LoVo (cell line): ENCODE data around the gene VGF.
"Not testable (repeated sequence)": the region's sequence is repeated elsewhere in the genome, so short reads cannot be mapped to it uniquely, and the experiment has no call there.

Experiments
- DNase-seq: peaks from one replicate; pipeline ENCODE4 v3.0.0-alpha.2; 2016; ENCODE audit warnings: low spot score

Gene VGF

DNA sequence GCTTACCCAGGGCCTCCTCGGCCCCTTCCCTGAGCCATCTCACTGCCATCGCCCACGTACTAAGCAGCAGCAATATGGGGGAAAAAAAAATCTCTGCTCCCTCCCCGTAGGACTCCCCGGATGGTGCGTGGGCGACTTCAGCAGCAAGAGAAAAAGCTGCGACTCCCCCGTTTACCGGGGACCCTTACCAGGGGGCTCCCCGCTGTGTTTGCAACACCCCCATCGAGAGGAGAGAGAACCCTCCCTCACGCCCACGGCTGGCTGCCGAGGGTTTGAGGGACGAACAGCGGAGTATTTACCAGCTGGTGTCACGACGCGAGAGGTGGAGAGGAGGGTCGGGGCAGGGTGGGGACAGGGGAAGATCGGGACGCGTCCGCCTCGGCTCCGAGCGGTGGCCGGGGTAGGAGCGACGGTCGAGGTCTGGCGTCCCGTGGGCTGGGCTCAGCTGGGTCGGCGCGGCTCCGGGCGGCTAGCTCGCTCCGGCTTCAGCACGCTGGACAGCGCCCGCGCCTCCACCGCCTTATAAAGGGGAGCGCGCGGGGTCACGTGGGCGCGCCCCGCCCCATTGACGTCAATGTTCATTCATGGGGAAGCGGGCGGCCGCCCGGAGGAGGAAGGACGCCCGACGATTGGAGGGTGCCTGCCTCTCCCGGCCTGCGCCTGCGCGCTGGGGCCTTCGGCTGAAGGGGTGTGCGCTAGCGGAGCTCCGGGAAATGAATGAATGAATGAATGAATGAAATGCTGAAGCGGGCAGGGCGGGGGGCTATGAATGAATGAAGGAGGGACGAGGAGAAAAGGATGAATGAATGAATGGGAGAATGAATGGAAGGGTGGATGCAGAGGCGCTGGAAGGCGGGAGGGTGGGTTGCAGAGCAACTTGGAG, at the start of gene VGF:
VGF (minus strand) TSS at position 495 of the 883 bp plus-strand sequence. CDS start 726 bp downstream, outside the sequence.
- peak; percentile 98 for DNase-seq

DNA sequence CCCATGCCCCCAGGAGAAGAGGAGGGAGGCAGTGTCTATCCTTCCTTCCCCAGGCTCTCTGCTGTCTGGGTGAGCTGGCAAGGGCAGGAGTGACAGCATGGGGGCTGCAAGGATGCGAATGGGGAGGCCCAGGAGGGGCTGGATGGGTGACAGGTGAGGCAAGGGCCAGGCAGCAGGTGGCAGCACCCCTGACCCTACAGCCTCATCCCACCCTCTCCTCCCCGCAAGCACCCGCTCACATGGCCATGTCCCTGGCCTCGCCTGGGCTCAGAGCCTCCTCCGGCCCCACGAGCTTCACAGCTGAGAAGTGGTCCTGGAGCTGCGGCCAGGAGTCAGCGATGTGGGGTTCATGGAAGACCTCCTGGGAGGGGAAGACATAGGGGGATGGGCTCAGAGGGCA, 46.6 kb upstream of the VGF start:
- DNase-seq: no peak

DNA sequence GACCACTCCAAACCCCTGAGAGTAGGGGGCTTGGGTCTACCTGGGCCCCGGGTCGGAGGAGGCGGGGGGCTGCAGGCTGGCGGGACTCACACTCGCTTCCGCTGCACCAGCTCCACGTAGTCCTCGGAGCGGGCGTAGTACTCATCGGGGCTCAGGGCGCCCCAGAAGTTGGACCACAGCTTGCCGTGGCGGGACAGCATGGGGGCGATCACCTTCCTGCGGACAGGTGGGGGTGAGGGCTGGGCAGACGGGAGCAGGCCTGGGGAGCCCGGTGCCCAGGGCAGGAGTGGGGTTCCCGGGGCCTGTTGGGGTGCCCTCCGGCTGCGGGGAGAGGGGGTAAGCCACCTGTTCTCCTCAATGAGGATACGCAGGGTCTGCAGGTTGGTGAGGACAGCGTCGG, 46.1 kb upstream of the VGF start:
- no peak for DNase-seq

DNA sequence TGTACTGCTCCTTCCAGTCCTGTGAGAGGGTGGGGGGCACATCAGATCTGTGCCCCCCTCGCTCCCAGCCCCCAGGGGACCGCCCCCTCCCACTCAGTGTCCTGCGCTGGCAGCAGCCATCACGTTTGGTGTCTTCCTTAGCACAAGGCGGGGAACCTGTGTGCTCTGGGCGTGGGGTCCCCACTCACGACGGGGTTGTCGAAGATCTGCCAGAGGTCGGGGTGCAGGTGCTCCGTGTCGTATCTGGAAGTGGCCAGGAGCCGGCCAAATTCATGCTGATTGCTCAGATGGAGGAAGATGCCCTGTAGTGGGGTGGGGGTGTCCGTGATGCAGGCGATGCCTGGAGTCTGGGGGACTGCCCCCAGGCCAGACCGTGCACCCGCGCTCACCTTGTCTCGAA, 44.8 kb upstream of the VGF start:
- DNase-seq: no peak

DNA sequence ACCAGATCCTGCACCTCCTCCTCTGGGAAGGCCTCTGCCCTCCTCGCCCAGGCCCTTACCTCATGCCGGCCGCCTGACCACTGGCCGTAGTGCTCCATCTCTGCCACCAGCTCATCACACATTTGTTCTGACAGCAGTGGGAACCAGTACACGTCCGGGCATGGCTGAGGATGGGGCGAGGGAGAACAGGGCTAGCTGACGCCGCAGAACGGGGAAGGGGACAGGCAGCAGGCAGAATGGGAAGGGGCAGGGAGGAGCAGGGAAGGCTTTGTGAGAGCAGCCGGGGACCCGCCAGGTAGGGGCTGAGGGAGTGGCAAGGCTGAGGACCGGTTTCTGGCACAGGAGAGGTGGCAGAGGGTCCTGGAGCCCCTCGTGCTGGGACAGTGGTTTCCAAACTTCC, 43.4 kb upstream of the VGF start:
- DNase-seq: no peak

DNA sequence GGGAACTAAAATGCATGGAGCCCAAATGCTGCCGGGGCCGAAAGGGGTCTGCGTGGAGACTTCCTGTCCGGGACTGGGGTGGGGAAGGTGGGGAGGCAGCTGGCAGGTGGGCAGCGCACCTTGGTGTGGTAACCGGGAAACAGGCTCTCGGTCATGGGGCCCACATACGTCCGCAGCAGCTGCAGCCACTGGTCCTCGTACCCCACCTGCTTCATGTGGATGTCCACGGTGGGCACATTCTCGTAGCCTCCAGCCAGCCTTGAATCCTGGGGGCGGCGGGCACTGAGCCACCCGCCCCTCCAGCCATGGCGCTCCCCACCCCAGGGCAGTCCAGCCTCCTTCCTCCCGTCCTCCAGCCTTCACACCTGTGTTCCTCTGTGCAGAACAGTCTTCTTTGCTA, 42.1 kb upstream of the VGF start:
- no peak for DNase-seq

DNA sequence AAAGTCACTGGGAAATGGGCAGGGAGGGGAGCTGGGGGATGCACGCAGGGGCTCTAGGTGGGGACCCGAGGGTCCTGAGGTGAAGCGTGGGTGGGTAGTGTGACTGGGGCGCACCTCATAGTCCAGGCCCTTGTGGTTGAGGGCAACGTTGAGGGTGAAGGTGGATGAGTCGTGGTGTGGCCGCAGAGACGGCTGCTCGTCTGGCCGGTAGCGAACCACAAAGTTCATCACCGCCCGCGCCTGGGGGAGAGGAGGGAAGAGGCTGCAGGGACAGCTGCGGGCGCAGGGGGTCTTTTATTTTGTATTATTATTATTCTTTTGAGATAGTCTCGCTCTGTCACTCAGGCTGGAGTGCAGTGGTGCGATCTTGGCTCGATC, 41.3 kb upstream of the VGF start:
- DNase-seq: no peak

DNA sequence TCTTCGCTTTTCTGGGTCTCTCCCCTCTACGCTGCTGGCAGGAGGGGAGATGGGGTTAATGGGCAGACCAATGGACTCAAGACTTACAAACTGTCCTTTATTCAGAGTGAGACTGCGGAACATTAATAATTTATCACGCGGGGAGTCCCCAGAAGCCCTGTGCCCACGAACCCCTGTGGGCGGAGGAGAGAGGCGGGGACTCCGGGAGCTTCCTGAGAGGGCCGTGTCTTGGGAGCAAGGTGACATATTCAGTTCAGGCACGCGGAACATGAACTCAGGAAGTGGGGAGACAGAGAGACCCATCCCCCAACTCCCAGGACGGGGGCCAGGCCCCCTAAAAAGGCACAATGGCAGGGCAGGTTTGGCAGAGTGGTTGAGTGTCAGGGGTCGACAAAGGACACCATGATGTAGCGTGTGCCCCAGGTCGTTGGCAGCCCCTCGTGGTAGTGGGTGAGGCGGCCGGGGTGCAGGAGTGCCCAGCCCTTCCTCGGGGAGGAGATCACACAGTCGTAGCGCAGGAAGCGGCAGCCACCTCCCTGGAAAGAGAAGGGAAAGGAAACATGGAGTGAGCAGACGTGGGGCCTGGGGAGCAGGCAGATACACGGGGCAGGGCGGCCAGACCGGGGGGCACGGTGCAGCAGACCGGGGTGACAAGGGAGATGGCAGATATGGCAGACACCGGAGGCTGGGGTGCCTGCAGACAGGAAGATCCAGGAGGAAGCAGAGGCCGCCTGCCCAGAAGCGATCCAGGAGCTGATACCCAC, 40.7 kb upstream of the VGF start:
- no peak for DNase-seq

DNA sequence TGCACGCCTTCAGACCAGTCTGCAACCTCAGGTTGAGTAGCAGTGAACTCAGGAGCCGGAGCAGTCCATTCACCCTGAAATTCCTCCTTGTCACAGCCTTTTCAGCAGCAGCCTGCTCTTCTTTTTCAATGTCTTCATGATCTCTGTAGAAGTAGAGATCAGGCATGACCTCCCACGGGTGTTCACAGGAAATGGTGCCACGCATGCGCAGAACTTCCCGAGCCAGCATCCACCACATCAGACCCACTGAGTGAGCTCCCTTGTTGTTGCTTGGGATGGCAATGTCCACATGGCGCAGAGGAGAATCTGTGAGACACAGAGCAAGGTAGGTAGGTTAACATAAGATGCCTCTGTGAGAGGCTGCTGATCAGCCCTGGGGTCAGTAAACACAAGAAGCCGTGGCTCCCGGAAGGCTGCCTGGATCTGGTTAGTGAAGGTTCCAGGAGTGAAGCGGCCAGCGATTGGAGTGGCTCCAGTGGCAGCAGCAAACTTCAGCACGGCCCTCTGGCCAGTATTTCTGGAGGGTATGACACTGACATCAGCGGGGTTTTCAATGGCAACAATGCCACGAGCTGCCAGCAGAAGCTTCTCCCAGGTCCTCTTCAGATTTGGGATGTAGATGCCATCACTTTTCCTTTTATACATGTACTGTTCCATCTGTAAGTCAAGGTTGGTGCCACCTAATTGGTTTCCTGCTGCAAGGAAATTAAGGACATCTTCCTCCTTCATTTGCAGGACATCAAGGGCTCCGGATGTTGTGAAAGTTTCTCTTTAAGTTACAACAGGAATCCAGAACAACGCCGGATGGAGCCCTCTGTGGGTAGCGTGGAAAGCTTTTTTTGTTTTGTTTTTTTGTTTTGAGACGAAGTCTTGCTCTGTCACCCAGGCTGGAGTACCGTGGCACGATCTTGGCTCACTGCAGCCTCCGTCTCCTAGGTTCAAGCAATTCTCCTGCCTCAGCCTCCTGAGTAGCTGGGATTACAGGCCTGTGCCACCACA, 38.7 kb upstream of the VGF start:
- DNase-seq: not testable (repeated sequence)

DNA sequence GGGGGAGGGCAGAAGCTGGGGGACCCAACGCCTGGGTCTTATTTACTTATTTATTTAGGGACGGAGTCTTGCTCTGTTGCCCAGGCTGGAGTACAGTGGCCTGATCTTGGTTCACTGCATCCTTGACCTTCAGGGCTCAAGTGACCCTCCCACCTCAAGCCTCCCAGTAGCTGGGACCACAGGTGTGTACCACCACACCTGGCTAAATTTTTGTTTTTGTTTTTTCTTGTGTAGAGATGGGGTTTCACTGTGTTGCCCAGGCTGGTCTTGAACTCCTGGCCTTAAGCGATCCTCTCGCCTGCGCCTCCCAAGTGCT, 37.2 kb upstream of the VGF start:
- DNase-seq: no peak

DNA sequence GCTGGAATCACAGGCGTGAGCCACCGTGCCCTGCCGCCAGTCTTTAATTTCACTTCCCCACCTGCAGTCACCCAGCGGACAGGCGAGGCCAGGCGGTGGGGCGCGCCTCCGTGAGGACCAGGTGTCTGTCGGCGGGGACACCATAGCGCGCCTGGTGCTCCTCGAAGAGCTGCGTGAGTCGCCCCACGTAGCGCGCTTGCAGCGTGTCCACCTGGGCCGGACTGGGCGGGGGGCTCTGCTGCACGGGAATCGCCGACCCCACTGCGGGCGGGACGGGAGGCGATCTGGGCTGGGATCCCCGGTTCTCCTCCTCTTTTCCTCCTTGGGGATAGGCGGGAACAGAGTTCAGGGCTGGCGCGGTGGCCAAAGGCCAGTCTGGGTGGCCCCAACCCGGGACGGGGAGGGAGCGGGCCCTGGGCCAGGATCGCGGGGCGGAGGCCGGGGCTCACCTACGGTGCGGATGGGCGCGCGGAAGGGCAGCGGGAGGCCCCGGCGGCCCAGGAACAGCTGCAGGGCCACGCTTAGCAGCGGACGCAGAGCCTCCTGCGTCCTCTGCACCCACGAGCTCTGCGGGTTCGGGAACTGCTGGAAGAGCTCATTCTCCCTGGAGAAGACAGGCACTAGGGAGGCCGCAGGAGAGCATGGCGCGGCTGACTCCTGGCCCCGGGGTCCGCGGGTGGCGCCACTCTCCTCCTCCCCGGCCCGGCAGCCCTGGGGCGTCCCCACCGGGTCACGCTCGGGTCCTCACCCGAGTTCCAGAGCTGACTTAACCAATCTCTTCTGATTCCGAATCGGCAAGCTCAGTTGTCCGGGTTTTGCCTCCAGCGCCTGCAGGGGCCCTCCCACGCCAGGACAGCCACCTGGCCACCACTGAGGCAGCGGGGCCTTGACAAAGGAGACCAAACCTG, 36.6 kb upstream of the VGF start:
- no peak for DNase-seq

DNA sequence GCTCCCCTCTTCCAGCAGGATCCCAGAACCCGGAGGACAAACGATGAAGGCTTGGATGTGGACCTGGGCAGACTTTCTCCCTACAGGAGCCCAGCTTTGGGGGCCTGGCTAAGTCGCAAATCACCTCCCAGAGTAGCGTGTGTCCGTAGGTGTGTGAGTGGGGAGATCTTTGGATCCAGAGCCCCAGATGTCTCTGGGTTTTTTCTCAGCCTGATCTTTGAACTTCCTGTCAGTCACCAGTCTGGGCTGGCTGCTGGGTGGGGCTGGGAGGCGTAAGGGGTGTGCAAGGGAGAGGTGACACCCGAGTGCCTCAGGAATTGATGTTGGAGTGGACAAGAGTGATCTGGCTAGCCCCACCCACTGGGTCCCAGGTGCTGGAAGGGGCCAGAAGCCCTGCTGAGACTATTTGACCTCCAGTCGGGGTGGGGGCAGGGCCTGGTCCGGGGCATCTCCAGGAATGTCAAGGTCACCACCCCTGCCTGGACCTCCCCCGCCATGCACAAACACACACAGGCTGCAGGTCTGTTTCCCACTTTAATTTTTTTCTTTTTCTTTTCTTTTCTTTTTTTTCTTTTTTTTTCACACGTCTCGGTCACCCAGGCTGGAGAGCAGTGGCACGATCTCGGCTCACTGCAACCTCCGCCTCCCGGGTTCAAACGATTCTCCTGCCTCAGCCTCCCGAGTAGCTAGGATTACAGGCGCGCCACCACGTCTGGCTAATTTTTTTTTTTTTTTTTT, 35.7 kb upstream of the VGF start, which contains the start of gene MOGAT3:
MOGAT3 (minus strand) TSS at position 175 of the 738 bp plus-strand sequence. CDS start 182 bp downstream, outside the sequence.
- peak; percentile 62 for DNase-seq

DNA sequence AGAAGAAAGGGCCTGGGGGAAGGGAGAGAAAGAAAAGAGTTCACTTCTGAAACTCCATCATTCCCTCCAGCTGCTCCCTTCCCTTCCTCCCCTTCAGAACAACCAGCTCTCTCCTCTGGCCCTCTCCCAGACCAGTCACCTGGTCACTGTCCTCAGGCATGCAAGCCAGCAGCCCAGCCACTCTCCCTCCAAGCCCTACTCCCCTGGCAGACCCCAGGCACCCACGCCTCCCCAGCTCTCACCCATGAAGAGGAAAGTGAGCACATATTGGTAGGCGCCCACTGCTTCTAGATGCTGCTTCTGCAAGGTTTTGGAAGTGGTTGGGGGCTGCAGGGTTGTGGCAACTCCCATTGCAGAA, 35.1 kb upstream of the VGF start:
- no peak for DNase-seq

DNA sequence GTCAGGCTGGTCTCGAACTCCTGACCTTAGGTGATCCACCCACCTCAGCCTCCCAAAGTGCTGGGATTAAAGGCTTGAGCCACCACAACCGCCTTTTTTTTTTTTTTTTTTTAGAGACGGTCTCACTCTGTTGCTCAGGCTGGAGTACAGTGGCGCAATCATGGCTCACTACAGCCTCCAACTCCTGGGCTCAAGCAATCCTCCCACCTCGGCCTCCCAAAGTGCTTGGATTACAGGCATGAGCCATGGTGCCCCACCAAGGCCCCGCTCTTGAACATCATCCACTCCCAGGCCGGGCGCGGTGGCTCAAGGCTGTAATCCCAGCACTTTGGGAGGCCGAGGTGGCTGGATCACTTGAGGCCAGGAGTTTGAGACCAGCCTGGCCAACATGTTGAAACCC, 34.2 kb upstream of the VGF start:
- not testable (repeated sequence) for DNase-seq

DNA sequence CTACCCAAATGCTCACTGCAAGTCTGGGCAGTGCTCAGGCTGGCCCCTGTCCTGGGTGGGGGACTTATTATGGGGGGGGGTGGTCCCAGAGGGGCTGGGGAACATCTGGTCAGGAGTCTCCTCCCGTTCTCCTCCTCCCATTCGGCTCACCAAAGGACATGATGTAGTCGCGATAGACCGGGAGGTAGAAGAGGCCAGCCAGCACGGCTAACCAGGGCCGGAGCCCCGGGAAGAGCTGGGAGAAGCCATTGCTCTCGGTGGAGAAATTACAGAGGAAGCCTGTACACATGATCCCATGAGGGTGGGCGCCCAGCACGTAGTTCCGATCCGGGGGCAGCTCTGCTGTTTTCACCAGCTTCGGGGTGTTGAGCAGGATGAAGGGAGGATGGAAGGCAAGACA, 33.1 kb upstream of the VGF start:
- no peak for DNase-seq

DNA sequence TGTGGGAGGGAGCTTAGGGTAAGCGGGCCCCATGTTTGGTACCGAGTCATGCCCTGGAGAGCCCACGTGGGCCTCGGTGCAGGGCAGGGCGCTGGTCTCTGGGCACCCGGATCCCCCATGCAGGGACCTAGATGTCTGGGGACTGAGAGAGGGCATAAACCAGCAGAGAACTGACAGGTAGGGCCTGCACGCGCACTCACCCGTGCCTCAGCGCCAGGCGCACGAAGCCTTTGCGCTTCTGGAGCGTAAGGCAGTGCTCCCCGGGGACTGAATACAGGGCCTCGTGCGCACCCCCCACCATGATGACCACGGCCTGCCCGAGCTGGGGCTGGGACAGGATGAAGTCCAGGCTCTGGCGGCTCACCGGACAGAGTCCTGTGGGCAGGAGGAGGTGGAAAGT, 32.6 kb upstream of the VGF start:
- no peak for DNase-seq

DNA sequence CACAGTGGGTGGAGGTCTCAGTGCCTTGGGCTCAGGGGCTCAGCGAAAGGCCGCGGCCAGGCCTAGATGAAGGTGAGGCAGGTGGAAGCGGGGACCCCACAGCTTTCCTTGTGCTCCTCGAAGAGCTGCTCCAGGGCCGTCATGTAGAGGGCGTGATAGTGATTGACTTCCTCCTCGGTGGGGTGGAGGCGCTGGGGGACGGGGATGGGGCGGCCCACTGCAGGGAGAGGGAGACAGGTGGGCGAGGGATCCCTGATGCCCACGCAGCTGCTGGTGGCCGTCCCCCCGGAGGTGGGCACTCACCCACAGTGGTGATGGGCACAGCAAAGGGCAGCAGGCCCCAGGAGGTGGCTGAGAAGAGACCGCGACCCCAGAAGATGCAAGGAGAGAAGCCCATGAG, 30.5 kb upstream of the VGF start:
- DNase-seq: no peak

DNA sequence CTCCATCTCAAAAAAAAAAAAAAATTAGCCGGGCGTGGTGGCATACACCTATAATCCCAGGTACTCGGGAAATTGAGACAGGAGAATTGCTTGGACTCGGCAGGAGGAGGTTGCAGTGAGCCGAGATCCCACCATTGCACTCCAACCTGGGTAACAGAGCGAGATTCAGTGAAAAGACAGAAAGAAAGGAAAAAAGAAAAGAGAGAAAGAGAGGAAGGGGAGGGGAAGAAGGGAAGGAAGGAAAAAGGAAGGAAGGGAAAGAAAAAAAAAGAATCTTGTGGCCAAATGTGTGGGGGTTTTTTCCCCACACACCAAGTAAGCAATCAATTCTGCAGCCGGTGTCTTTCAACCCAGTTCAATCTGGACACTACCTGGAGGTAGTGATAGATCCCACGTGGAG, 23.7 kb upstream of the VGF start:
- no peak for DNase-seq

DNA sequence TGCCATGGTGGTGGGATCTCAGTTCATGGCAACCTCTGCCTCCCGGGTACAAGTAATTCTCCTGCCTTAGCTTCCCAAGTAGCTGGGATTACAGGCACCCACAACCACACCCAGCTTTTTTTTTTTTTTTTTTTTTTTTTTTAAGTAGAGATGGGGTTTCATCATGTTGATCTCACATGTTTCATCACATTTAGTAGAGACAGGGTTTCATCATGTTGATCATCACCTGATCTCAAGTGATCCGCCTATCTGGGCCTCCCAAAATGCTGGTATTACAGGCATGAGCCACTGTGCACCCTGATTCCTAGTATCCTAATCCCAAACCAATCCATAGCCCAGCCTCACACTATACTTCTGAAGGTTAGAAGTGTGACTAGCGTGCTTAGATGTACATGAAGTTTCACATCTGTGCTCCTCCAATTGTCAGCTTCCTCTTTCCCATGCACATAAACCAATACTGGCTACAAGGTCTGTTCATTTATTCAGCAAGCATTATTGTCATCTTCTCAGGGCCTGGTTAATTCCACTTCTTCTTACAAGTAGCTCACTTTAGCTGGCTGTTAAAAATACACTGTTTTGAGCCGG, 21.6 kb upstream of the VGF start:
- DNase-seq: no peak

DNA sequence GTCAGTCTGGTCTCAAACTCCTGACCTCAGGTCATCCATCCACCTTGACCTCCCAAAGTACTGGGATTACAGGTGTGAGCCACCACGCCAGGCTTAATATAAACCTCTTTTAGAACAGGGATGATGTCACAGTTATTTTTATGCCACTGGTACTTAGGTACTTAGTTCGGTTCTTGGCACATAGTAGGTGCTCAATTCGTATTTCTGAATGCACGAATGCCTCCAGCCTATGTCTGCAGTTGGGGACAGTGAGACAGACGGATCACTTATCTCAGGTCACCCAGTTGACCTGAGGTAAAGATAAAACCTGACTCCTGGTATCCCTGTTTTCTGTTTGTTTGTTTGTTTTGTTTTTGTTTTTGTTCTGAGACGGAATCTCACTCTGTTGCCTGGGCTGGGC, 20.8 kb upstream of the VGF start:
- no peak for DNase-seq
